Stimulated activated CD4-positive, alpha-beta T cell treated with anti-CD3 and anti-CD28 coated beads, TNF-alpha, amount 100 ng/mL, for 4 hours (primary cell): ENCODE measurements around the gene FAM50A.

Experiments used
- DNase-seq, 3 experiments: peaks; one replicate each; pipeline ENCODE4 v3.0.0-alpha.2; 2020; ENCODE audit warnings: low read depth in 3 of 3

Gene FAM50A

DNA sequence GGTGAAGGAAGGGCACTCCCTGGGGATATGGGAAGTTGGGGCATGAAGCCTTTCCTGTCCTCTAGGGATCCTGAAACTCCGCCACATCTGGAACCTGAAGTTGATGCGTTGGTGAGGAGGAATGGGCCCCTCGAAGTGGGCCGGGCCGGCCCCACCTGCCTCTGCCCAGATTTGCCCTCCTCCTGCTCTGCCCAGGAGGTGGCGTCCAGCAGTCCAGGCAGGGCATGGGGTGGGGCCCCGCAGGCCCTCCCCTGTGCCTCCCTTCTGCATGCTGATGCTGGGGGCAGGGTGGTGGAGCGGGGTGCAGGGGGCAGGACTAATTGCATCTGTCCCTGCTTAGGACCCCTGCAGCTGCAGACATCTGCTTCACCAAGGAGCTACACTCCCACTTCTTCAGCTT, 30.8 kb upstream of the FAM50A start:
- DNase-seq, result no peak

DNA sequence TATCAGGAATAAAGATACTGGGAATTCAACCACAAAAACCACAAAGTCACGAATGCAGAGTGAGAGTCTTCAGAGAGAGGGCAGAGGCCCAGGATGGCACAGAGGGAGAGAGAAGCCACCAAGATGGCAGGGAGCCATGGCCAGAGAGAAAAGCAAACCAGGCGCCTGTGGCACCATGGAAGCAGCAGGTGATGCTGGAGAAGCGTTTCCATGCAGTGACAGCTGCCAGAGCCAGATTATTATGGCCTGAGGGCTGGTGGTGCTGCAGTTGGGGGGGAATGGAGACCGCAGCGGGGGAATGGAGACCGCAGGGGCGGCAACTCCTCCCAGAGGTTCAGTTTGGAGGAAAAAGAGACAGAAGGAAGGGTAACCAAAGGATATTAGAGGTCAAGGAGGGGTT, 26.8 kb upstream of the FAM50A start:
- no peak for DNase-seq

- no peak for DNase-seq
These were observed 24.8 kb upstream of the FAM50A start for GRCh38 chrX:154419189-154419588.

DNA sequence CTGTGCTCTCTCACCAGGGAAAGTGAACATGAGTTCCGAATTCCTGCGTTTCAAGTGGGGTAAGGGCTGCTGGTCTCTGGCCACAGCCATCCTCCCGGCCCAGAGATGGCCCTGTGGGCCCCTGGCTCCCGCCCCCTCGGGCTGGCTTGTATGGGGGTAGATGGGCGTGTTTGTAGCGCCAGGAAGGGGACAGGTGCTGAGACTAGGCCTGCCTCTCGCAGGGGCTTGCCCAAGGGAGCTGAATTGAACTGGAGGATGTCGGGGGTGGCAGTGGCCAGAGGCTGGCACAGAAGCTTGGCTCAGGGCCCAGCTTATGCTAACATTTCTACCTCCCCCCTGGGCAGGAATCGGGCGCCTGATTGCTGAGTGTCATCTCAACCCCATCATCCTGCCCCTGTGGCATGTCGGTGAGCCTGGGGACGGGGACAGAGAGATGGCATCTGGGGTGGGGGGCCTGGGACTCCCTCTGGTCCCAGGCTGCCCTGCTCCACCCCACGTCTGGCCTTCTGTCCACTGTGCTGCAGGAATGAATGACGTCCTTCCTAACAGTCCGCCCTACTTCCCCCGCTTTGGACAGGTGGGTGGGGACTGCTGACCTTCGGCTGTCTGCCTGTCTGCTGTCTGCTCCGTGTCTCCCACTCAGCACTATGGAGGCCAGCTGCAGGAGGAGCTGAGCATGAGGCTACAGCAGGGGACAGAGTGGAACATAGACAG, 24.1 kb upstream of the FAM50A start:
- DNase-seq, result no peak

DNA sequence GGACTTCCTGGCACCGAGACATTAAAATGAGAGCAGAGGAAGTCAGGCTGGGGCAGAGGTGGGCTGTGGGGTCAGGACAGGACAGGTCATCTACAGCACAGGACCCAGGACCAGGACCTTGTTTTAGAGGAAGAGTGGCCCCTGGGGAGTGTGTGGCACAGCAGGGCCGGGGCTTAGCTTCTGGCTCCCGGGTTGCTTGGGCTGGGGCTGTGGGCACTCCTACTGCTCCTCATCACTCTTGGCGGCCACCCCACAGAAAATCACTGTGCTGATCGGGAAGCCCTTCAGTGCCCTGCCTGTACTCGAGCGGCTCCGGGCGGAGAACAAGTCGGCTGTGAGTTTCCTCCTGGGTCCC, 23.6 kb upstream of the FAM50A start:
- no peak for DNase-seq

GRCh38 chrX:154426916-154427770, 16.8 kb upstream of the FAM50A start:
- DNase-seq, result no peak

DNA sequence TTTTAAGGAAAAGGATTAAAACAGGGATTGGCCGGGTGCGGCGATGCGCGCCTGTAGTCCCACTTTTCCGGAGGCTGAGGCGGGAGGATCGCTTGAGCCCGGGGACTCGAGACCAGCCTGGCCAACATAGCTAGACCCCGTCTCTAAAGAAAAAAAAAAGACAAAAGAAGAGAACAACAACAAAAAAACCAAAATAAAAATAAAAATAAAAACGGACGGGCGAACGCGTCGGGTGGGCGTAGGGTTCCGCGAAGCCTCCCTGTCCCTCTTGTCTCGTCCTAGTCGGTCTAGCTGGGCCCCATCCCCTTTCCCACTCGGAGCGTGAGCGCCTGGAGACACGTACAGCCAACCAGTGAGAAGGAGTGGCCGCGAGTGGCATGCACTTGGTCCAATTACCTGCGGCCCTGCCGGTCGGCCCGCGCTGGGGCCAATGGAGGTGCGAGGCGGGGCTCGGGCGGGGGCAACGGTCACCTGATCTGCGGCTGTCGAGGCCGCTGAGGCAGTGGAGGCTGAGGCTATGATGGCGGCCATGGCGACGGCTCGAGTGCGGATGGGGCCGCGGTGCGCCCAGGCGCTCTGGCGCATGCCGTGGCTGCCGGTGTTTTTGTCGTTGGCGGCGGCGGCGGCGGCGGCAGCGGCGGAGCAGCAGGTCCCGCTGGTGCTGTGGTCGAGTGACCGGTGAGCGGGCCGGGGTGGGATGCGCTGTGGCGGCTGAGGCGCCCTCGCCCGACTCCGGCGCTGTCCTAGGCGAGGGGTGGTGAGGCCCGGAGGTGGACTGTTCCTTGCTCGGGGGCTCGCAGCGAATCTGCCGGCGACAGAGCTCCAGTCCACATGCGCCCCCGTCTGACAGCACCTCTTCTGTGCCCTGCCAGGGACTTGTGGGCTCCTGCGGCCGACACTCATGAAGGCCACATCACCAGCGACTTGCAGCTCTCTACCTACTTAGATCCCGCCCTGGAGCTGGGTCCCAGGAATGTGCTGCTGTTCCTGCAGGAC, 15.5 kb upstream of the FAM50A start, which contains the start of gene ATP6AP1:
Gene ATP6AP1 (plus strand): TSS at position 502 of the 996 bp plus-strand sequence. CDS start 16 bp downstream, at position 518.
- peak; percentile 62 to 74 (median 73) for DNase-seq

DNA sequence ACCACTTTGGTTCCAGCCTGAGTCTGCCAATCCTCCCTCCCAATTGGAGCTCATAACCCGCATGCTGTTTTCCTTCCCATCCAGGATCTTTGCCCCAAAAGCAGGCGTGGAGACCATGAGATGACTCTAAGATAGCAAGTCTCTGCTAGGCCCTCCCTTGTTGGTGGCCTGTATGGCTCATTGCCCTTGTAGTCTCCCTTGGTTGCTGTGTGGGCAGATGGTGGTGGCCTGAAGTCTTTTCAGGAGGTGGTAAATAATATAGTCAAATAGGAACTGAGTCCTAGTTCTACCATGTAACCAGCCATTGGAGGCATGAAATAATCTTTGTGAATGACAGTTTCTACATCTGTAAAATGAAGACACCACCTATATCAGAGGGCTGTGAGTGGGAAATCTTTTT, 14.2 kb upstream of the FAM50A start:
- DNase-seq, result no peak

DNA sequence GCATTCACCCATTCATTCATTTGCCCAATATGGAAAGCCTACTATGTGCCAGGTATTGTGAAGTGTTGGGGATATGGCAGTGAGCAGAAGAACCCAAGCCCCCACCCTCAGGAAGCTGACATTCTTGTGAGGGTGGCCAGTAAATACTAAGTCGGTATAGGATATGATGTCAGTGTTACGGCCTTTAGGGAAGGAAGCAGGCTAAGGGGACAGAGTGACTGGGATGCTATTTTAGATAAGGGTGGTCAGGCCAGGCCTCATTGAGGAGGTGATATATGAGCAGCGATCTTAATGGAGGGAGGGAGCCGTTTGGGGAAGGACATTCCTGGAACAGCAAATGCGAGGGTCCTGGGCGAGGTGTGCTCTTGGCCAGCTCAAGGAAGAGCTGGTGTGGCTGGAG, 13.5 kb upstream of the FAM50A start:
- DNase-seq, result no peak

DNA sequence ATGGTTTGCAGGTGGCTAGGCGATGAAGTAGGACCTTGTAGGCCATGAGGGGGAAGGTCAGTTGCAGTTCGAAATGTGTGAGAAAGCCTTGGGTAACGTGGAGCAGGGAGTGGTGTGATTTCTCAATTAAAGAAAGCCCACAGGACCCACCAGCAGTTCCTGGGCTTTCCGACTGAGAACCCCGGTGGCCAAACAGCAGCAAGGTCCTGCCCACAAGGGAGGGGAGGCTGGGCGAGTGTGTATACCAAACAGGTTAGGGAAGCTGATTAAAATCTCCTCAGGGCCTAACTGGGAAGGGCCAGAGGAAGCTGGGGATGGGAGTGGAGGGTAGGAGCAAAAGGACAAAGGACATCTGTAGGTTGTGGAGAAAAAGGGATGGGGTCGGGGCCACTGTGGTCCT, 13.0 kb upstream of the FAM50A start:
- no peak for DNase-seq

- no peak for DNase-seq
These were observed 12.6 kb upstream of the FAM50A start for GRCh38 chrX:154431341-154431740.

- DNase-seq, result no peak
These were observed 11.7 kb upstream of the FAM50A start for GRCh38 chrX:154432210-154432609.

GRCh38 chrX:154433605-154434004, 10.3 kb upstream of the FAM50A start:
- no peak for DNase-seq

- DNase-seq, result no peak
These were observed 9.4 kb upstream of the FAM50A start for GRCh38 chrX:154434394-154435168.

- no peak for DNase-seq
These were observed 8.7 kb upstream of the FAM50A start for GRCh38 chrX:154435171-154435733.

DNA sequence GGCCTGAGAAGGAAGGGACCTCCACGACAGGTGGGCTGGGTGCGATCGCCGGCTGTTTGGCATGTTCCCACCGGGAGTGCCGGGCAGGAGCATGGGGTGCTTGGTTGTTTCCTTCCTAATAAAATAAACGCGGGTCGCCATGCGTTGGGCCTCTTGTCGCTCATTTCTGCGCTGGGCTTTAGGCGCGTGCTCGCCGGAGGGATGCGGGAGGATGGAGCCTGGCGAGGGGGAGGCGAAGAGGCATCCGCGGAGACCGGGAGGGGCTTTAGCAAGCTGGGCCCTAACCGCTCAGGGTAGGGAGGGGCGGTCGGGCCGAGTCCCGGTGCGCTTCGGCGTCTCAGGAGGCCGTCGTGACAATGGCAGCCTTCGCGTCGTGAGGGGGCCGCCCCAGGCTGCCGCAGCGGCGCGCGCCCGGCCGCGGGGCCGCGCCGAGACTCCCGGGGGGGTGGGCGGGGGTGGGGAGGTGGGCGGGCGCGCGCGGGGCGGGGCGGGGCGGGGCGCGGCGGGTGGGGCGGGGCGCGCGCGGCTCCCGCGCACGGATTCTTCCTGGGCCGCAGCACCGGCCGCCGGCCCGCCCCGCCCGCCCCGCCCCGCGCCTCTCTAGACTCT, 7.5 kb upstream of the FAM50A start:
- peak in 2 of 3 experiments; percentile 15 to 30 for DNase-seq

GRCh38 chrX:154436983-154437752, 6.8 kb upstream of the FAM50A start, which contains the start of gene GDI1:
TSS of gene GDI1 (plus strand) at chrX:154437154. CDS start at chrX:154437255, 101 bp downstream.
- peak in 1 of 3 experiments; percentile 24 for DNase-seq

- no peak for DNase-seq
These were observed 5.7 kb upstream of the FAM50A start for GRCh38 chrX:154437971-154438893.
